GM23338 (cell line): ENCODE data around the gene COG7. TPM values are rescaled to one million over a fixed set of nuclear protein-coding genes. Genes with fewer than 3 reads are reported as not detected.

Source experiments
- ATAC-seq: fragments of 200-7000 bp; cut with Tn5 transposase; 3 replicates; pipeline ENCODE4 v1.9.1; 2020
- DNase-seq: peaks from one replicate; pipeline ENCODE4 v3.0.0-alpha.2; 2015; ENCODE audit warnings: low spot score
- H2AFZ ChIP-seq: fragments of 200-600 bp; sonication (generic); 2 replicates; pipeline ENCODE4 v1.8.0; 2016; ENCODE audit warnings: antibody characterized with exemption, mild to moderate bottlenecking, moderate library complexity
- H3F3A ChIP-seq: fragments of 200-600 bp; sonication (generic); replicated peaks from 2 replicates; pipeline ENCODE4 v1.8.0; 2017; ENCODE audit warnings: antibody characterized with exemption, mixed run types, low read depth
- H3K27ac ChIP-seq: fragments of 200-600 bp; sonication (generic); 2 replicates; pipeline ENCODE4 v1.6.1; 2016; ENCODE audit warnings: low read depth
- H3K27me3 ChIP-seq: fragments of 200-600 bp; sonication (generic); 2 replicates; pipeline ENCODE4 v1.8.0; 2016; ENCODE audit warnings: mild to moderate bottlenecking, mixed run types, moderate library complexity; ENCODE audit not compliant: insufficient read depth
- H3K36me3 ChIP-seq: fragments of 200-600 bp; sonication (generic); 2 replicates; pipeline ENCODE4 v1.8.0; 2016; ENCODE audit warnings: mild to moderate bottlenecking; ENCODE audit not compliant: insufficient read depth
- H3K4me1 ChIP-seq: fragments of 200-600 bp; sonication (generic); 2 replicates; pipeline ENCODE4 v1.8.0; 2016; ENCODE audit warnings: mild to moderate bottlenecking, moderate library complexity; ENCODE audit not compliant: insufficient read depth
- H3K4me2 ChIP-seq: fragments of 200-600 bp; sonication (generic); 2 replicates; pipeline ENCODE4 v1.7.1; 2017; ENCODE audit warnings: mixed run types
- H3K4me3 ChIP-seq: fragments of 200-600 bp; sonication (generic); 2 replicates; pipeline ENCODE4 v1.6.1; 2016; ENCODE audit warnings: mixed run types
- H3K79me2 ChIP-seq: fragments of 200-600 bp; sonication (generic); replicated peaks from 2 replicates; pipeline ENCODE4 v1.8.0; 2017; ENCODE audit warnings: mild to moderate bottlenecking; ENCODE audit not compliant: insufficient read depth
- H3K9me2 ChIP-seq: fragments of 200-600 bp; sonication (generic); 2 replicates; pipeline ENCODE4 v1.8.0; 2017; ENCODE audit not compliant: insufficient read depth
- H4K20me1 ChIP-seq: fragments of 200-600 bp; sonication (generic); replicated peaks from 2 replicates; pipeline ENCODE4 v1.8.0; 2017; ENCODE audit warnings: mild to moderate bottlenecking; ENCODE audit not compliant: insufficient read depth
- H3K27ac Mint-ChIP-seq: 2 replicates; pipeline ENCODE4 v1.8.0; 2020; ENCODE audit warnings: inconsistent platforms, mild to moderate bottlenecking, moderate library complexity, mixed read lengths
- H3K27me3 Mint-ChIP-seq: 3 replicates; pipeline ENCODE4 v1.8.0; 2022; ENCODE audit warnings: low read depth, mild to moderate bottlenecking, moderate library complexity, mixed read lengths, inconsistent platforms; ENCODE audit not compliant: insufficient read depth, poor library complexity
- H3K36me3 Mint-ChIP-seq: 3 replicates; pipeline ENCODE4 v1.8.0; 2021; ENCODE audit warnings: low read depth, mild to moderate bottlenecking, inconsistent platforms, moderate library complexity, mixed read lengths
- H3K4me1 Mint-ChIP-seq: 3 replicates; pipeline ENCODE4 v1.8.0; 2020; ENCODE audit warnings: mild to moderate bottlenecking, inconsistent platforms, mixed read lengths
- H3K4me3 Mint-ChIP-seq: 3 replicates; pipeline ENCODE4 v1.8.0; 2021; ENCODE audit warnings: moderate library complexity, mild to moderate bottlenecking, inconsistent platforms, mixed read lengths
- H3K9me3 Mint-ChIP-seq: 3 replicates; pipeline ENCODE4 v1.8.0; 2020; ENCODE audit warnings: moderate library complexity, mild to moderate bottlenecking, inconsistent platforms, mixed read lengths
- CREB1 ChIP-seq: fragments of 250-450 bp; sonication (Bioruptor Pico); IDR thresholded peaks from 2 replicates; pipeline ENCODE4 v1.5.0; 2020; ENCODE audit warnings: low read depth, mild to moderate bottlenecking, moderate library complexity
- CTCF ChIP-seq, 2 experiments: fragments of 200-600 bp in 1 of 2; sonication (generic) in 1 of 2; conservative IDR thresholded peaks; 2 replicates each; pipeline versions ENCODE4 v1.5.1 to v1.6.1; 2016 to 2017; ENCODE audit warnings: antibody characterized with exemption in 2 of 2, low read depth in 2 of 2, mild to moderate bottlenecking in 2 of 2, moderate library complexity in 1 of 2
- ETS1 ChIP-seq: IDR thresholded peaks from 2 replicates; pipeline ENCODE4 v1.6.1; 2016; ENCODE audit warnings: antibody characterized with exemption
- EZH2 ChIP-seq: fragments of 200-600 bp; sonication (generic); IDR thresholded peaks from one replicate; pipeline ENCODE4 v1.8.0; 2017; ENCODE audit warnings: antibody characterized with exemption, mild to moderate bottlenecking, low read depth; ENCODE audit not compliant: unreplicated experiment
- EZH2phosphoT487 ChIP-seq: fragments of 200-600 bp; sonication (generic); IDR thresholded peaks from one replicate; pipeline ENCODE4 v1.8.1; 2018; ENCODE audit warnings: antibody characterized with exemption; ENCODE audit not compliant: unreplicated experiment
- NANOG ChIP-seq: IDR thresholded peaks from 2 replicates; pipeline ENCODE4 v1.6.1; 2016; ENCODE audit warnings: antibody characterized with exemption, borderline replicate concordance
- POLR2AphosphoS5 ChIP-seq: IDR thresholded peaks from 2 replicates; pipeline ENCODE4 v1.6.1; 2016; ENCODE audit warnings: antibody characterized with exemption, low read depth
- STAT1 ChIP-seq: IDR thresholded peaks from one replicate; pipeline ENCODE4 v1.6.1; 2016; ENCODE audit warnings: antibody characterized with exemption; ENCODE audit not compliant: unreplicated experiment
- ZNF114 ChIP-seq: fragments of 250-450 bp; sonication (Bioruptor Pico); IDR thresholded peaks from 2 replicates; pipeline ENCODE4 v1.5.0; 2020; ENCODE audit warnings: mild to moderate bottlenecking, moderate library complexity
- ZNF462 ChIP-seq: fragments of 250-450 bp; sonication (Bioruptor Pico); IDR thresholded peaks from 2 replicates; pipeline ENCODE4 v1.5.0; 2020; ENCODE audit warnings: mild to moderate bottlenecking, moderate library complexity
- polyA plus RNA-seq: library from polyadenylated mRNA; unstranded; fragments of >200 nt; fragmentation: Nextera tagmentation; extraction: Ambion mirVana; gene quantifications from 2 replicates; pipeline ENCODE4 v1.2.1, GENCODE V29; 2016
- total RNA-seq: library from RNA; depleted of rRNA; stranded (reverse); fragments of >200 nt; shearing (Covaris generic); gene quantifications from 2 replicates; pipeline ENCODE4 v1.2.3, GENCODE V29; 2014

The COG7 gene
- total and polyA plus RNA-seq, 2 experiments from 2014 or later = 9.2 to 20.0 TPM

- Histone ChIP-seq H3K27ac (no peak overlapping the region), H2AFZ (no peak overlapping the region), H3K9me2 (no peaks in the 10 kb centered on the region), H3K4me1 (0 out of 2 replicates have a peak, but pooled peaks cover 4% of the 10 kb centered on the region), H3K27me3 (no peaks in the 10 kb centered on the region), H3K79me2 (no peaks in the 10 kb centered on the region), H3K36me3 (no peaks in the 10 kb centered on the region), H3K4me3 (no peak overlapping the region), H3K4me2 (no peak overlapping the region), H3F3A (no peaks in the 10 kb centered on the region), H4K20me1 (no peaks in the 10 kb centered on the region)
- Mint-ChIP-seq H3K27ac (peak overlapping the region; percentile 24; the same call in 1 of the 2 replicates), H3K9me3 (no peaks in the 10 kb centered on the region), H3K27me3 (no peaks in the 10 kb centered on the region), H3K4me1 (no peaks in the 10 kb centered on the region), H3K4me3 (no peak overlapping the region), H3K36me3 (peaks cover 16% of the 10 kb centered on the region)
- ATAC-seq (no peak), DNase-seq (no peak)
- TF ChIP-seq CREB1 (CRISPR knock-in tag) = no peak
- TF ChIP-seq ZNF114 (CRISPR knock-in tag) = no peak
- no peak for TF ChIP-seq NANOG
- no peak for TF ChIP-seq EZH2
- no peak for TF ChIP-seq ZNF462
- no peak for TF ChIP-seq EZH2phosphoT487
- no peak for TF ChIP-seq STAT1
- TF ChIP-seq POLR2AphosphoS5 = no peak
- no peak for TF ChIP-seq ETS1
- TF ChIP-seq CTCF (conservative IDR thresholded peaks at IDR 0.05; ENCODE audit: low read depth in 2 of 2) = no peak
Observed at GRCh38 chr16:23387666-23388065, 65.3 kb downstream of the COG7 start.
